ENCODE results near the gene PDZD2. TPM values are rescaled to one million over a fixed set of nuclear protein-coding genes. Genes with fewer than 3 reads are reported as not detected.

Gene PDZD2
- total RNA-seq, 4 donors from 2014 or later, result 13.7 to 26.7 (median 24.1) TPM

- 47 to 53% methylated on average over 14 to 15 of the region's 15 CpGs for whole genome bisulfite sequencing, 2 donors
- TF ChIP-seq CTCF (IDR thresholded peaks at IDR 0.05) (peak in 5 of 6 experiments; percentile 62 to 81 (median 69)), POLR2A (IDR thresholded peaks at IDR 0.05) (no peak)
- H3K36me3 ChIP-seq, result no peaks in the 10 kb centered on the region
- intact Hi-C loops (cut with DNase I), result loop anchor here (5.0 kb wide), 1 partner anchor 227 kb away; no protein-coding TSS in a partner anchor
- H3K27ac ChIP-seq, result no peak overlapping the region
- no peaks in the 10 kb centered on the region for H3K9me3 ChIP-seq
- peaks cover 0 to 5% (median 0%) of the 10 kb centered on the region in 4 donors for H3K27me3 ChIP-seq
- DNase-seq, result no peak
- H3K4me3 ChIP-seq, result no peak overlapping the region
- no peaks in the 10 kb centered on the region for H3K4me1 ChIP-seq
Observed at GRCh38 chr5:31809050-31809870, 170.3 kb downstream of the PDZD2 start.

- DNase-seq, result no peak
- no peaks in the 10 kb centered on the region for H3K9me3 ChIP-seq
- H3K4me1 ChIP-seq, result no peaks in the 10 kb centered on the region
- no peak overlapping the region for H3K27ac ChIP-seq
- H3K27me3 ChIP-seq, result no peaks in the 10 kb centered on the region
- no peak for TF ChIP-seq POLR2A (IDR thresholded peaks at IDR 0.05)
- TF ChIP-seq CTCF (IDR thresholded peaks at IDR 0.05), result no peak
- H3K36me3 ChIP-seq, result no peaks in the 10 kb centered on the region
- intact Hi-C loops (cut with DNase I), result no loop called here
- WGBS, 2 donors, result 20 to 67% methylated on average over 1 of the region's 1 CpG
- no peak overlapping the region for H3K4me3 ChIP-seq
Observed at GRCh38 chr5:31811210-31811609, 172.3 kb downstream of the PDZD2 start.

- Histone ChIP-seq H3K4me1 (no peaks in the 10 kb centered on the region), H3K4me3 (no peak overlapping the region), H3K36me3 (no peaks in the 10 kb centered on the region), H3K27me3 (no peaks in the 10 kb centered on the region), H3K27ac (no peak overlapping the region), H3K9me3 (no peaks in the 10 kb centered on the region)
- TF ChIP-seq CTCF (IDR thresholded peaks at IDR 0.05) (no peak), POLR2A (IDR thresholded peaks at IDR 0.05) (no peak)
- WGBS, 2 donors, result 48 to 50% methylated on average over 3 of the region's 3 CpGs
- no peak for DNase-seq
- intact Hi-C loops (cut with DNase I), result no loop called here
Observed at GRCh38 chr5:31815376-31815775, 176.4 kb downstream of the PDZD2 start.

GRCh38 chr5:31819926-31820516 lies 181.1 kb downstream of the PDZD2 start:
- DNase-seq, result no peak
- intact Hi-C loops (cut with DNase I), result no loop called here
- TF ChIP-seq CTCF (IDR thresholded peaks at IDR 0.05) (no peak), POLR2A (IDR thresholded peaks at IDR 0.05) (no peak)

GRCh38 chr5:31823472-31823871 lies 184.5 kb downstream of the PDZD2 start:
- Histone ChIP-seq H3K27ac (no peak overlapping the region), H3K27me3 (no peaks in the 10 kb centered on the region), H3K4me1 (peaks cover 0 to 5% (median 0%) of the 10 kb centered on the region in 3 donors), H3K36me3 (no peaks in the 10 kb centered on the region), H3K9me3 (no peaks in the 10 kb centered on the region), H3K4me3 (no peak overlapping the region)
- 33 to 42% methylated on average over 2 to 3 of the region's 3 CpGs for WGBS, 2 donors
- intact Hi-C loops (cut with DNase I), result no loop called here
- TF ChIP-seq CTCF (IDR thresholded peaks at IDR 0.05) (no peak), POLR2A (IDR thresholded peaks at IDR 0.05) (no peak)
- no peak for DNase-seq

More at GRCh38 chr5:31819926-31820516, 181.1 kb downstream of the PDZD2 start:
- no peaks in the 10 kb centered on the region for H3K36me3 ChIP-seq
- H3K9me3 ChIP-seq, result no peaks in the 10 kb centered on the region
- H3K27me3 ChIP-seq, result no peaks in the 10 kb centered on the region
- 73% methylated on average over 4 of the region's 4 CpGs for whole genome bisulfite sequencing, 2 donors
- H3K4me3 ChIP-seq, result no peak overlapping the region
- H3K27ac ChIP-seq, result no peak overlapping the region
- no peaks in the 10 kb centered on the region for H3K4me1 ChIP-seq
